ENCODE results near the gene SECISBP2.
"Not testable (repeated sequence)": the region's sequence is repeated elsewhere in the genome, so short reads cannot be mapped to it uniquely, and the experiment has no call there.

SECISBP2 gene

DNA sequence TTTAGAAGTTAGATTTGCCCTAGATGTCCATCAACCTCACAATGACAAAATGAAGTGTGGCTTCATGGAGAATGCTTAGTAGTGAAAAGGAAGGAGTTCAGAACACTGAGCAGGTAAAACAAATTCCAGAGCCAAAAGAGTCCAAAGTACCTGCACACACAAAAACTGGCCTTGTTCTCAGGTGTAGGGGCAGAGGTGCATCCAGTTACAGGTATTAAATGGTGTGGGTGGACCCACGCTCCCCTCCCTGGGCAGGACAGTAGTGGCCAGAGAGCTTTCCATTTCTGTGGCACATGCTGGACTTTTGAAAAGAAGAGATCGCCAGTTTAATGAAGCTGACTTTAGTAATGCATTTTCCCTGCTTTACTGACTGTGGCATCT lies 47.2 kb downstream of the SECISBP2 start:
- DNase-seq: no peak

DNA sequence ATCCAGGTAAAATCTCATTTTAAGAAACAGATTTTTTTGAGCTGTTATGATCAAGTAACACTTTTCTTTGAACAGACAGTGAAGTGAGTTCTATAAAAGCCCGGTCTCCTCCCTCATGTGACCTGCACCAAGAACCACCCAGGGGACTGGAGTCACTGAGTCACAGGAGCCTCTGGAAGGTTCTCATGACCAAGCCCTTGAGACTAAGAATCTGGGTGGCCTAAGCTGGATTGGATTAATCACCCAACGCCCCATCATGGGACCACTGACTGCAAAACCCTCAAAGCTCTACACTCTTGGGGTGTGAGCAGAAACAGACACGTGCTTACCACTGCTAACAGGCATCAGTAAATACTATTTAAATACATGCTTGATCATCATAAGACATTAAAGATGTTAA lies 48.4 kb downstream of the SECISBP2 start:
- no peak for DNase-seq

DNA sequence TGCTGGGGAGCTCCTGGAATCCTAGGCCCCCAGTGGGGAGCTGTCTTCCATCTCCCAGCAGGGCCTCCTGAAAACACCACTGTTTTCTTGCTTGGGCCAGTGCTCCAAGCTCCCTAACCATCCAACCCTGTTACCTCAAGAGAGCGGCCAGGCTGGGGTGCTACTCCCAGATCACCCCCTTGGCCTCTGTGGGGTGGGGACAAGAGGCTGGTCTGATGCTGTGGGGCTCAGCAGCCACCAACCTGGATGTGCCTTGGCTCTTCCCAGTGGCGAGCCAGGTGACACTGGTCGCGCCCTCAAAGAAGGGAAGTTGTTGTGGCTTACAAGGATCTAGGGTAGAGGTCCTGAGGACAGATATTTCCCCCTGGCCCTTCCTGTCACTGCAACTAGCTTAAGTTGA lies 49.0 kb downstream of the SECISBP2 start:
- DNase-seq: no peak

DNA sequence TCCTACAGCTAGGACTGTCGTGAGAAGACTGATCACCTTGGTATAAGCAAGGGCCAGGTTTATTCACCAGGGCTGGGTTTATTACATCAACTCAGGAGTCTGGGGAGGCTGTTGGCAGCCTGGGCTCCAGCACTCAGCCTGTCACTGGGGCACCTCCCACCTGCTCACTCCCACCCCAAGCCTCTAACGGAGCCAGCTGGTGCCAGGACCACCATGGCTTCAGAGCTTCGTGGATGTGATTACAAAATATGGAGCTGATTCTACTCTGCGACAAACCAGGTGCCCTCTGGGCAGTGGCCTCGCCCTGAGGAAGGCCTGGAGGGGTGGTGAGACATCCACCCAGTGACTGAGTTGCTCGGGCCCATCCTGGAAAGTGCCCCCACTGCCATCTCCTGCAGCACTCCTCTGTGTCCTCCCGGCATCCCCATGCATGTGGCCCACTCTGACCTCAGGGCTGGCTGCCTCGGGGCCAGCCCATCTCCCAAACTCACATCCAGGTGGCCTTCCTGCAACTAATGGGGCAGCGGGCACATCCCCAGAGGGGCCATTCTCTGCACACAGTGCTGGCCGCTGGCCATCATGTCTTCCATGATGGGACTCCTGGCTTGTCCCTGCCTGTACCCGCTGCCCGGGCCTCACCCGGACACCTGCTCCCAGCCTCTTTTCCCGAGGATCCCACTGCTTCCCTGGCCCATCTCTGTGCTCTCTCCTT lies 49.6 kb downstream of the SECISBP2 start:
- DNase-seq: no peak

DNA sequence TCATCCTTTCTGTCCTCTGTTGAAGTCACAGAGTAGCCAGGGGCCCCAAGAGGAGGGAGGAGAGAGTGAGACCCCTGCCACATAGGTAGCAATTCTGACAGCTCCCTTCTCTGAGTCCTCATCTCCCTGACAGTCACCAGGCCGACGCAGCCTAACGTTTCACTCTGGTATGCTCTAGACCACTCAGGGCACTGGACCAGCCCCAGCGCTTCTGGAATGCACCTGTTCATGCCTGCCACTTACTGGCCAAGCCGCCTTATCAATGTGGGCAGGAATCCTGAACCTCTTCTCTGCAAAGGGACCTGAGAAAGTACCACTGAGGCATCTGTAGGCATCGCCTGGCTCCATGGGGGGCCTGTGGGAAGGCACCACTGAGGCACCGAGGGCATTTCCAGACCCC lies 50.2 kb downstream of the SECISBP2 start:
- no peak for DNase-seq

DNA sequence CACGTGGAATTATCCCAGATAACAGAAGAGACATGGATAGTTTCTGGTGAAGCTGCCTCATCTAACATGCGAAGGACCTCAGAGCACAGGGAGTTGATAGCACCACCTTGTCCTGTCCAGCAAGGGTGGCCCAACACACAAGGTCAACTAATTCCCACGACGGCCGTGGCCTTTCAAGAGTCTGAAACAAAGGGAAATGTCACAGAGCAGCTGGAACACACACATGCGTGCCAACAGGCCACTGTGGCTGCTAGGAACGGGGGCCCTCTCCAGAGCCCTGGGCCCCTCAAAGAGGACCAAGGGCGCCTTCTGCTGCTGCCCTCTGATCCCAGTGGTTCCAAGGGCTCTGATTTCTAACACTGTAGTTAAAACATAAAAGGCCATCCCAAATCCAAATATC lies 50.7 kb downstream of the SECISBP2 start:
- DNase-seq: no peak

DNA sequence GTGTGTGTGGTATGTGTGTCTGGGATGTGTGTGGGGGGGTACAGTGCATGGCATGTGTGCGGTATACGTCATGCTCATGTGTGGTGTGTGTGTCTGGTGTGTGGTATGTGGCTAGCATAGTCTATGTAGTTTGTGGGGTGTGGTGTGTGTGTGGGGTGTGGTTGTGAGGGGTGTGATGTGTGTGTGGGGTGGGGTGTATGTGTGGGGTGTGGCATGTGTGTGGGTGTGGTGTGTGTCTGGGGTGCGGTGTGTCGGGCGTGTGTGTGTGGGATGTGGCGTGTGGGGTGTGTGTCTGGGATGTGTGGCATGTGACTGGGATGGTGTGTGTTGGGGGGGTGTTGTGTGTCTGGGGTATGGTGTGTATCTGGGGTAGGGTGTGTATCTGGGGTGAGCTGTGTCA lies 52.3 kb downstream of the SECISBP2 start:
- no peak for DNase-seq

DNA sequence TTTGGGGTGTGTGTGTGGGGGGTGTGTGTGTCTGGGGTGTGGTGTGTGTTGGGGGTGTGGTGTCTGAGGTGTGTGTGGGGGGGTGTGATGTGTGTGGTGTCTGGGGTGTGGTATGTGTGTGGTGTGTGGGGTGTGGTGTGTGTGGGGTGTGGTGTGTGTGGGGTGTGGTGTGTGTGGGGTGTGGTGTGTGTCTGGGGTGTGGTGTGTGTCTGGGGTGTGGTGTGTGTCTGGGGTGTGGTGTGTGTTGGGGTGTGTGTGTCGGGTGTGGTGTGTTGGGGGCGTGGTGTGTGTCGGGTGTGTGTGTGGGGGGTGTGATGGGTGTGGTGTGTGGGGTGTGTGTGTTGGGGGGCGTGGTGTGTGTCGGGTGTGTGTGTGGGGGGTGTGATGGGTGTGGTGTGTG lies 53.5 kb downstream of the SECISBP2 start:
- not testable (repeated sequence) for DNase-seq

DNA sequence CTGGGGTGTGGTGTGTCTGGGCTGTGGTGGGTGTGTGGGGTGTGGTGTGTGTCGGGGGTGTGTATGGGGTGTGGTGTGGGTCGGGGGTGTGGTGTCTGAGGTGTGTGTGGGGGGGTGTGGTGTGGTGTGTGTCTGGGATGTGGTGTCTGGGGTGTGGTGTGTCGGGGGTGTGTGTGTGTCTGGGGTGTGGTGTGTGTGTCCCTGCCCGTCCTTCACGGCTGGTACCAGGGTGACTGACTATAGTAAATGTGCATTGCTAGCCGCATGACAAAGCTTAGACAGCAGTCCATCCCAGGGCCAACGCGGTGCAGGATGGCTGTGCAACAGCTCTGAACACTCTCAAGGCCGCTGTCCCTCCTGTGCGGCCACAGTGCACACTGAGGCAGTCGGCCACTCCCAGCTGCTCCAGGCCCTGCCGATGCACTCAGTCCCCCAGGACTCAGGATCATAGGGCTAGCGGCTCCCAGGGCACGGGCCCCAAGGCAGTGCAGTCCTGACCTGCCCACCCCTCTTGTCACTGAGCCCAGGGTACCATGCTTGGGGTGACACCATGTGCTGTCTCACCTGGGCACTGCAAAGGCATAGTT lies 54.0 kb downstream of the SECISBP2 start:
- DNase-seq: no peak

DNA sequence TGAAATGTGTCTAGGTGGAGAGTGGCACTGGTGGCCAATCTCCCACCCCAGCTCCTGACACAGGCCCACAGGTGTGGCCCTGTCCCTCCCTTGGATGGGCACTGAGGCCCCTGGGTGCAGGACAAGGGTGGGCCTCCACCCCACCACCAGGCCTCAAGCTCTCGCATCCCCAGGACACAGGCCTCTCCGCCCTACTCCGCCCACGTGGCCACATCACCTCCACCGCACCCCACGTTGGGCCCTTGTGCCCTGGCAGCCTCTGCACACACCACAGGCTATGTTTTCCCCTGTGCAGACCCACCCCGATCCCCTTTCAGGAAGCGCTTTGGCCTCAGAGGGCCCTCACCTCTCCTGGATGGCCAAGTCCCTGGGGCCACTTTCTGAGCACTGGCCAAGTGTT lies 54.7 kb downstream of the SECISBP2 start:
- DNase-seq: no peak

DNA sequence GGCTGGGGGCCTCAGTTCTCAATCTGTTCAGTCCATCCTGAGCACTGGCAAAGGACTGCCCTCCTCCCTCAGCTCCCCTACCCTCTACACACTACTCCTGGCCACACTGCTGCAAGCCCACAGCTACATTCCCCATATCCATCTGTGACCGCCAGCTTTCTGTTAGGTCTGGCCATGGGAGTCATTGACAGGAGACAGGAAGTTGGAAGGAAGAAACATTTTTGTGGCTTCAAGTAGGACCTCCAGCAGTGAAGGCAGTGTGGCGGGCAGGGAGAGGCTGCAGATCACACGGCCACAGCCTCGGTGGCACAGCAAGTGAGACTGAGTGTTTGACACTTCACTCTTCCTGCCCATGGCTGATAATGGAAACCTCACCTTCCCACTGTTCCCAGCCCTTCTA lies 55.9 kb downstream of the SECISBP2 start:
- no peak for DNase-seq

DNA sequence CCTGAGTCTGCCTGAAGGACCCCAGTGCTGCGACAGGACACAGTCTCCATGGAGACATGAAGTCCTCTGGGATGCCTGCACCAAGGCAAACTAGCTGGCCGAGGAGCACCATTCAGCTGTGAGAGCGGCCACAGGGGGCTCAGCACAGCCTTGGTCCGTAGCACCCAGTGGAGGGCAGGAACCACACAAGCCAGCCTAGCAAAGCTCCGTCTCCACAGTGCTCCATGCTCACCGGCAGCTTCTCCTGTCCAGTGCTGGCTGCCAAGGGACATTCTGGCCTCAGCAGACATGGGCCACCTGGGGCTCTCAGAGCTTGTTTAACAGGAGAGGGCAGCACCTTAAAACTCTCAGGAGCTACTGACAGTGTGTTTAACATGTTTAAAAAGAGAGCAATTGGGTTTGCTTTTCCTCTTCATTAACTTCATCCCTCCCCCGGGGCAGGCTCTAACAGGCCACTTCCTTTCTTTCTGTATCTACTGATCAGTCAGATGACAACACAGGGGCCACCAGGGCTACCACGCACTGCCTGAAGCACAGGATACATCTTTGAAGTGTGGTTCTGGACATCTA lies 57.0 kb downstream of the SECISBP2 start:
- no peak for DNase-seq

DNA sequence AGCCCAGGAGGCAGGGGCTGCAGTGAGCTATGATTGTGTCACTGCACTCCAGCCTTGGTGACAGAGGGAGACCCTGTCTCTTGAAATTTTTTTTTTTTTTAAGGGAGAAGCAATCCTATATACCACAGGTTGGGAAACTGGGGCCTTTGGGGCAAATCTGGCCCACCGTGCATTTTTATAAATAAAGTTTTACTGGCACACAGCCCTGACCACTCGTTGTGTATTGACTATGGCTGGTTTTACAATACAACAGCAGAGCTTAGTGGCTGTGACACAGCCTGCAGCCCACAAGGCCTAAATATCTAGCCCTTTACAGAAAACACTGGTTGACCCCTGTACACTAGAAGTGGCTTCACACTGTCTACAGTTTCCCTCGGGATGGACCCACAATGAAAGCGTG lies 58.0 kb downstream of the SECISBP2 start:
- DNase-seq: no peak

DNA sequence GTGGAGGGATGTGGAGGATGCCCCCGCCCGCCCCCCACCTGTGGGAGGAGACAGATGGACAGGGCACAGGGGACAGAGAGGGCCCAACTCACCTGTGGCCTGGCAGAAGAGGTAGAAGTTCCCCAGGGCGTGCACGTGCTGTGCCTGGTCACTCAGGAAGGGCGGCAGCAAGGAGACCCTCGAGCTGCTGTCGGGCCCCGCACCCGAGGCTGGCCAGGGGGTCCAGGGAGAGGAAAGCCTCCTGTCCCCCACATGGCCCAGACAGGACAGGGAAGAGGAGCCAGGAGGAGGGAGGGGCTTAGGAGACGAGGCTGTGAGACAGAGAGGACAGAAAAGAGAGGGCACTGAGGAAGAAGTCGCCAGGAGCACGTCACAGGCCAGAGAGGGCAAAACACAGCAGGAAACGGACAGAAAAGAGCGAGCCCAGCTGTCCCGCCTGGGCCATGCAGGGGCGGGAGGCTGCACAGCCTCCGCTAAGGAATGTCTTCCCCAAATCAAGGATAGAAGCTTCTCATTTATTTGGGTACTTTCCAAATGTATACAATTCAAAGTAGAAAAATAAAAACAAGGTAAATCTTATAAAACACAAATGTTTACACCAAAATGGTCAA lies 58.5 kb downstream of the SECISBP2 start:
- DNase-seq: no peak

DNA sequence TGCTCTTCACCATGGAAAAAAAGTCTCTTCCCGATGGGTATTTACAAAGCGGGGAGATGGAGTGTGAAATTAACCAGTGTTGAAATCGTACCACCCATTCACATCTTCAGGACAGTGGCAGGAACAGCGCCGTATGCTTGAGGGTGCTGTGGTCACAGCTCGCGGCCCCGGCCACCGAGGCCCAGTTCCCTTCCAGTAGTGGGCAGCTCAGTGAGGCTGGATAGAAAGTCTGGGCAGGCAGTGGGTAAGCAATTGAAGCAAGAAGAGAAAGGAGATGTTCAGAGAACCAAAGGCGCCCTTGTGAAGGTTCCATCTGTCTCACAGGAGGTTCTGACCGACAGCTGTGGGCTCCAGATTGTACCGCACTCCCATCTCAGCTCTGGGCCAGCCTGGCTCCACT lies 59.1 kb downstream of the SECISBP2 start:
- DNase-seq: no peak

DNA sequence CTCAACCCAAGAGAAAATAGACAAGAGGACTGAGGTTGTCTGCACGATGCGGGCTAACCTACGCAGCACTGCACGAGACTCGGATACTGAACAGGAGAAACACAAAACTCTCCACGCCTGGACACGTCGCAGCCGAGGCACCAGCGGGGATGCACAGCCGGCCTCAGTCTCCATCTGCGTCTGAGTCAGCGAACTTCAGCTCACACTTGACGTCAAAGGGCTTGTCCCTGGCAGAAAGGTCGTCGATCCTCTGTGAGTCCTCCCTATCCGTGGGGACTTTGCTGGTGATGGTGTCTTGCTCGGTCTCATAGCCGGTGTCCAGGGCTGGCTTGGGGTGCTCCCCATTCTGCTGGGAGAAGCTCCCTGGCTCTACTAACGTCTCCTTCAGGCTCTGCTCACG lies 60.2 kb downstream of the SECISBP2 start:
- DNase-seq: no peak

DNA sequence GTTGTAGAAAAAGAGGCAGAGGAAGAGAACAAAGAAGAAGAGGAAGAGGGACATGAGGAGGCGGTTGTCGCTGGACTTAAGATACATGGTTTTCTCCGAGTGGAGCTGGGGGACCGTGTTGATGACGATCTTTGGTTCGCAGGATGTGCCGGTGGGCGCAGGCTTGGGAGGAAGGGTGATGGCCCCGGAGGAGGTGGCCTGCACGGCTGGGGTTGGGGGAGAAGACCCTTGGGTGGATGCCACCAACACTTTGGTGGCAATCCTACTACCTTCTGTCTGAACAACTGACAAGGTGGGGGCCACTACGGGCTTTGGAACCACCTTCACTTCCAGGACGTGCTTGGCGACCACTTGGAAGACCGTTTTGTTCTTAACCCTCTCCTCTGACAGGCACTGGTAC lies 60.7 kb downstream of the SECISBP2 start:
- DNase-seq: no peak

DNA sequence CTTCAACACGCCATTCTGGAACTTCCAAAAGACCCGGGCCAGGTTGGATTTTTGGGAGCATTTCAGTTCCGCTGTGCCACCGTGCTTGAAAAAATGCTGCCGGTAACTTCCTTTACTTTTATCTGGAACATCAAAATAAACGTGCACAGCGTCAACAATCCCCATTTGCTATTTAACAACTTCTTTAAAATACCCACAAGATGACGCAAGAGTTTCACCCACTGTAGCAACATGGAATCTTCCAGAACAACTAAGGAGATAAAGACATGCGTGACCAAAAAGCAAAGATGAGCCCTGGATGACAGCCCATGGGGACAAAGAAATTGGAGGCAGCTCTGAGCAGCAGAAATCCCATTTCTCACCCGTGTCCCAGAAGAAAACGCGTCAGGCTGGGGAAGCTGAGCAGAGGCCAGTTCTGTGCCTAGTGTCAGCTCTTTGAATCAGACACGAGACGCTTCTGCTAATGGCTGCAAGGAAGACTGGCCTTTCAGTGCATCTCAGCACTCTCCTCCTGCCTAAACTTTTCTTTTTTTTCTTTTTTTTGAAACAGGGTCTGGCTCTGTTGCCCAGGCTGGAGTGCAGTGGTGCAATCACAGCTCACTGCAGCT lies 61.3 kb downstream of the SECISBP2 start:
- no peak for DNase-seq

DNA sequence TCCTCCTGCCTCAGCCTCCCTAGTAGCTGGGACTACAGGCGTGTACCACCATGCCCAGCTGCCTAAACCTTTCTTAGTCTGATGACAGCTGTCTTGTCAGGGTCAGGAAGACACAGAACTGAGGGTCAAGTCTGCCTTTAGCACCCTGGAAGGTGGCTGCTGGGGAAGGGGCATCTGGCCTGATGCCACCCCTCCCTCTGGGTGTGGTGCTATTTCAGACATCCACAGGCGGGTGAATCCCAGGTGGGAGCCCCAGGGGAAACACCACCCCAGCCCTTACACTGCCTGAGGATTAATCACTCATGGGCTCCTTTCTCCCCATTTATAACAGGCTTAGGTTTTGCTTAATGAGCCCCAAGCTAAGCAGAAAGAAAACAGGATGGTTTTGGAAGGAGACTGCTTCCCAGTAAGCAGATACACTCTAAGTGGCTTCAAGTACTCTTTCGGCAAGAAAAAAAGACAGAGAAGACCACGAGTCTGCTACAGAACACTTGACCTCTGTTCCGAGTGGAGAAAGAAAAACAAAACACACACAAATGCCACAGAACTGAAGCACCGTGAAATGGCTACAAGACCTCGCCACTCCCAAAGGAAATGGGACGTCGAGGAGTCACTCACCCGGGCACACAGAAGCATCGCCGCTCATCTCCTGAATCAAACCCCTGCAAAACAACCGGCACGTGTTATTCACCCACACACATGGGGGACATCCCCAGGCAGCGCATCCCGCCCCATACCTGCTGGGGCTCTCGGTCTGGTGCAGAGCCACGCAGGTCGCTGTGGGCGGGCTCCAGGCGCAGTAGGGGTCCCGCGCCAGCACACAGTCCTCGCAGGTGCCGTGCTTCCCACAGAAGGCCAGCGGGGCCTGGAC lies 62.4 kb downstream of the SECISBP2 start:
- DNase-seq: no peak

DNA sequence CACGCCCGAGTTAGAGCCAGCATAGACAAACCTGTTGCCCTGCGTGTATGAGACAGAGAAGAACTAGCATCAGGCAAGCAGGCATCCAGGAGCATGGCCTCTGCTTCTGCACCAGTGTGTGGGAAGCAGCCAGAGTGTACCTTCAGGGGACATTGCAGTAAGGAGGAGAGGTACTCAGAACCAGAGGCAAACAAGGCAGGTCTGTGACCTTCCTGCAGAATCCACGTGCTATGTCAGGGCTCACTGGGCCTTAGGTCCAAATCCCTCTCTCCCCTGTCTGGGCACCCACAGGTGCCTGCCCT lies 63.0 kb downstream of the SECISBP2 start:
- DNase-seq: no peak

DNA sequence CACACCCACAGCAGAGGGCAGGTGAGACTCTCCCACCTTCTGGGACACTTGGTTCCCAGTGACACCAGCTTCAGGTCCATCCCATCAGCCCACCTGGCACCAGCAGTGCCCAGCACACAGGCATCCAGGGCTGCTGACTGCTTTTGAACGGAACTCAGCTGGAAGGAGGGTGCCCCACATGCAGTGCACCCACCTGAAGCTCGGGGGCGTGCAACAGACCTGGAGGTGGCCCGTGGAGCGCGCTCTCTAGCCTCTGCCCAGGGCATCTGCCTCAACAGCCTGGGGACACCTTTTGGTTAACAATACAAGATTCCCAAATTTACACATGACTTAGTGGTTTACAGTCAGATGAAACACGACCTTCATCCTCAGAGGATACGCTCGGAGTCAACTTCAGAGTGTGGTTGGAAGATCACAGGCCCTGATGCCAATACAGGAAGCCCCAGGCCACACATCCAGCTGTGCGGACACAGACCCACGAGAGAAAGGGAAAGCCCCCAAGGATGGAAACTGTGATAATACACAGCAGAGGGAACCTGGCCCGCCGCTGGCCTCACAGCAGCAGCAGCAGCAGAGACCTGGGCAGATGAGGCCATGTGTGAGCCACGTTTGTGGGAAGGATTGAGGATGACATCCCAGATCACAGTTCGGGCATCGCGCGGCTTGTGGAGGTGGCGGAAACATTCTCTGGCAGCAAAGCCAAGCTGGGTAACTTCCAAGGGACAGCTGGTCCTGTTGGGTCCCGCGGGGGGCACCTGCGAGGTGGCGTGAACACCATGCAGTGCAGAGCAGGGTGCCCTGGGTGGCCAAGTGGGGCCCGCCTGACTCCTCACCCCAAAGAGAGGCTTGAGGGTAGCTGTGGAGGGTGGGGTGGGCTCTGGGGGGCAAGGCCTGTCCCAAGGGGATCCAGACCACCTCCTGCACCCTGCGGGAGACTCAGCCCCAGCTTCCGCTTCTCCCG lies 64.0 kb downstream of the SECISBP2 start:
- DNase-seq: no peak
